Right atrium auricular region (tissue), 2 donors: ENCODE measurements around the gene RTKN. TPM values are rescaled to one million over a fixed set of nuclear protein-coding genes. Genes with fewer than 3 reads are reported as not detected.

Experiments
- DNase-seq: peaks from one replicate; pipeline ENCODE4 v3.0.0-alpha.2; 2019; ENCODE audit warnings: low spot score
- H3K27ac ChIP-seq, 2 donors: fragments of 200-600 bp; sonication (generic); 1 replicate in 1 of 2; 2 replicates in 1 of 2; pipeline ENCODE4 v1.5.1; 2016 to 2019
- H3K27me3 ChIP-seq, 2 donors: fragments of 200-600 bp; sonication (generic); one replicate each; pipeline versions ENCODE4 v1.5.1 to v1.6.0; 2017 to 2019
- H3K36me3 ChIP-seq: fragments of 200-600 bp; sonication (generic); one replicate; pipeline ENCODE4 v1.5.1; 2016
- H3K4me1 ChIP-seq, 2 donors: fragments of 200-600 bp; sonication (generic); one replicate each; pipeline versions ENCODE4 v1.5.1 to v1.6.0; 2017 to 2019
- H3K4me3 ChIP-seq, 2 donors: fragments of 200-600 bp; sonication (generic); 1 replicate in 1 of 2; 2 replicates in 1 of 2; pipeline ENCODE4 v1.5.1; 2017 to 2019; ENCODE audit warnings: mild to moderate bottlenecking in 1 of 2, moderate library complexity in 1 of 2
- H3K9me3 ChIP-seq, 2 donors: fragments of 200-600 bp; sonication (generic); one replicate each; pipeline ENCODE4 v1.5.1; 2019
- CTCF ChIP-seq, 2 donors: fragments of 200-600 bp; sonication (generic); IDR thresholded peaks; one replicate each; pipeline ENCODE4 v1.5.1; 2019; ENCODE audit warnings: antibody characterized with exemption in 2 of 2
- total RNA-seq, 2 donors: library from RNA; depleted of rRNA; stranded (reverse); fragments of >200 nt; gene quantifications; one replicate each; pipeline ENCODE4 v1.1.0, GENCODE V29; 2016

The RTKN gene
- total RNA-seq, 2 donors from 2014 or later, result 10.4 to 15.3 TPM

- Histone ChIP-seq H3K36me3 (no peaks in the 10 kb centered on the region), H3K9me3 (no peaks in the 10 kb centered on the region), H3K4me1 (peaks cover 0 to 62% of the 10 kb centered on the region in 2 donors), H3K27ac (peak overlapping the region; percentile 86 to 89), H3K27me3 (no peaks in the 10 kb centered on the region), H3K4me3 (peak overlapping the region; percentile 41 to 61)
- peak; percentile 76 for DNase-seq
- no peak for TF ChIP-seq CTCF (IDR thresholded peaks at IDR 0.05)
Measured at GRCh38 chr2:74439803-74440377, 1.8 kb downstream of the RTKN start.

- no peak for DNase-seq
- H3K9me3 ChIP-seq, result no peaks in the 10 kb centered on the region
- peak overlapping the region; percentile 41 to 61 for H3K4me3 ChIP-seq
- TF ChIP-seq CTCF (IDR thresholded peaks at IDR 0.05), result no peak
- H3K27me3 ChIP-seq, result no peaks in the 10 kb centered on the region
- H3K36me3 ChIP-seq, result no peaks in the 10 kb centered on the region
- H3K27ac ChIP-seq, result peak overlapping the region; percentile 86 to 89
- peaks cover 0 to 62% of the 10 kb centered on the region in 2 donors for H3K4me1 ChIP-seq
Measured at GRCh38 chr2:74439373-74439772, 2.4 kb downstream of the RTKN start.

GRCh38 chr2:74438248-74438647 is 3.5 kb downstream of the RTKN start:
- no peaks in the 10 kb centered on the region for H3K27me3 ChIP-seq
- peaks cover 0 to 62% of the 10 kb centered on the region in 2 donors for H3K4me1 ChIP-seq
- TF ChIP-seq CTCF (IDR thresholded peaks at IDR 0.05), result no peak
- H3K9me3 ChIP-seq, result no peaks in the 10 kb centered on the region
- no peak overlapping the region for H3K27ac ChIP-seq
- H3K36me3 ChIP-seq, result no peaks in the 10 kb centered on the region
- peak overlapping the region in 1 of 2 donors; percentile 61 for H3K4me3 ChIP-seq
- DNase-seq, result no peak

- H3K36me3 ChIP-seq, result peaks cover 3% of the 10 kb centered on the region
- H3K4me3 ChIP-seq, result peak overlapping the region in 1 of 2 donors; percentile 28
- H3K9me3 ChIP-seq, result no peaks in the 10 kb centered on the region
- H3K27ac ChIP-seq, result peak overlapping the region; percentile 7 to 27
- no peaks in the 10 kb centered on the region for H3K27me3 ChIP-seq
- no peak for TF ChIP-seq CTCF (IDR thresholded peaks at IDR 0.05)
- H3K4me1 ChIP-seq, result peaks cover 0 to 58% of the 10 kb centered on the region in 2 donors
- no peak for DNase-seq
Measured at GRCh38 chr2:74436848-74437695, 4.7 kb downstream of the RTKN start.

- Histone ChIP-seq H3K36me3 (peaks cover 12% of the 10 kb centered on the region), H3K27me3 (no peaks in the 10 kb centered on the region), H3K9me3 (no peaks in the 10 kb centered on the region), H3K4me1 (peaks cover 0 to 50% of the 10 kb centered on the region in 2 donors), H3K27ac (peak overlapping the region; percentile 7 to 27), H3K4me3 (peak overlapping the region in 1 of 2 donors; percentile 28)
- DNase-seq, result no peak
- no peak for TF ChIP-seq CTCF (IDR thresholded peaks at IDR 0.05)
Measured at GRCh38 chr2:74436111-74436805, 5.5 kb downstream of the RTKN start.
